Loucy (cell line): ENCODE measurements around the gene KLK10.

ENCODE experiments used
- H2AFZ ChIP-seq: fragments of 200-600 bp; sonication (generic); 2 replicates; pipeline ENCODE4 v1.6.0; 2016; ENCODE audit warnings: antibody characterized with exemption, mild to moderate bottlenecking, low read length, moderate library complexity
- H3F3A ChIP-seq: fragments of 200-600 bp; 2 replicates; pipeline ENCODE4 v1.6.0; 2016; ENCODE audit warnings: antibody characterized with exemption, low read depth, mild to moderate bottlenecking
- H3K27me3 ChIP-seq: fragments of 200-600 bp; sonication (generic); 2 replicates; pipeline ENCODE4 v1.6.1; 2014; ENCODE audit warnings: low read length, mild to moderate bottlenecking; ENCODE audit not compliant: insufficient read depth, poor library complexity, severe bottlenecking
- H3K36me3 ChIP-seq: fragments of 200-600 bp; sonication (generic); 2 replicates; pipeline ENCODE4 v1.6.1; 2016; ENCODE audit warnings: low read length; ENCODE audit not compliant: insufficient read depth
- H3K4me1 ChIP-seq: fragments of 200-600 bp; sonication (generic); 2 replicates; pipeline ENCODE4 v1.5.1; 2014; ENCODE audit warnings: low read length, mild to moderate bottlenecking; ENCODE audit not compliant: insufficient read depth, poor library complexity, severe bottlenecking
- H3K4me2 ChIP-seq: fragments of 200-600 bp; sonication (generic); 2 replicates; pipeline ENCODE4 v1.6.0; 2014; ENCODE audit warnings: antibody characterized with exemption, low read length, low read depth, mild to moderate bottlenecking; ENCODE audit not compliant: poor library complexity, severe bottlenecking
- H3K4me3 ChIP-seq: fragments of 200-600 bp; sonication (generic); 2 replicates; pipeline ENCODE4 v1.5.1; 2014; ENCODE audit warnings: low read length, mild to moderate bottlenecking, mixed read lengths; ENCODE audit not compliant: poor library complexity, severe bottlenecking
- H3K79me2 ChIP-seq: fragments of 200-600 bp; sonication (generic); 2 replicates; pipeline ENCODE4 v1.6.1; 2014; ENCODE audit warnings: low read length; ENCODE audit not compliant: insufficient read depth
- H3K9ac ChIP-seq: fragments of 200-600 bp; sonication (generic); 2 replicates; pipeline ENCODE4 v1.6.0; 2014; ENCODE audit warnings: mild to moderate bottlenecking, low read depth, low read length, moderate library complexity; ENCODE audit not compliant: poor library complexity, severe bottlenecking
- H3K9me2 ChIP-seq: fragments of 200-600 bp; sonication (generic); replicated peaks from 2 replicates; pipeline ENCODE4 v1.6.1; 2016; ENCODE audit warnings: low read depth, low read length, mixed read lengths
- H3K9me3 ChIP-seq: fragments of 200-600 bp; sonication (generic); 2 replicates; pipeline ENCODE4 v1.6.1; 2014; ENCODE audit warnings: mild to moderate bottlenecking, antibody characterized with exemption, low read length, low read depth; ENCODE audit not compliant: insufficient read depth
- H4K20me1 ChIP-seq: fragments of 200-600 bp; sonication (generic); 2 replicates; pipeline ENCODE4 v1.6.0; 2014; ENCODE audit warnings: antibody characterized with exemption, low read length, mild to moderate bottlenecking; ENCODE audit not compliant: insufficient read depth, poor library complexity, severe bottlenecking
- EZH2phosphoT487 ChIP-seq: fragments of 200-600 bp; IDR thresholded peaks from 2 replicates; pipeline ENCODE4 v1.6.1; 2018; ENCODE audit warnings: antibody characterized with exemption, mild to moderate bottlenecking, moderate library complexity, borderline replicate concordance
- TF ChIP-seq, protein P1 (sequence below): fragments of 200-600 bp; sonication (generic); conservative IDR thresholded peaks from 2 replicates; pipeline ENCODE4 v1.5.1; 2014; ENCODE audit warnings: mild to moderate bottlenecking, antibody characterized with exemption, low read length

The KLK10 gene

DNA sequence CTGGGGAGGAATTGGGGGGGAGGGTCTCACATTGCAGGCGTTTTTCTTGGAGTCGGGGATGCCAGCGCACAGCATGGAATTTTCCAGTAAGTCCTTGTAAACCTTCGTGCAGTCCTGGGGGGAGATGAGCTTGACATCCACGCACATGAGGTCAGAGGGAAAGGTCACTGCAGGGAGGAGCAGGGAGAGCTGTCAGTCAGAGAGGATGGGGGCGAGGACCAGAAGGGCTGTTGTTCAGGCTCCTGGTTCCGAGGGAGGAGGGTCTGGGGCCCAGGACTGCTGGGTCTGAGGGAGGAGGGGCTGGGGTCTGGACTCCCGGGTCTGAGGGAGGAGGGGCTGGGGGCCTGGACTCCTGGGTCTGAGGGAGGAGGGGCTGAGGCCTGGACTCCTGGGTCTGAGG, 39.8 kb downstream of the KLK10 start:
- Histone ChIP-seq H3K36me3 (no peaks in the 10 kb centered on the region), H3K9ac (no peak overlapping the region), H3K4me3 (no peak overlapping the region), H3K4me2 (no peak overlapping the region), H3K9me3 (no peaks in the 10 kb centered on the region), H3K9me2 (no peaks in the 10 kb centered on the region), H3K79me2 (no peaks in the 10 kb centered on the region), H4K20me1 (no peaks in the 10 kb centered on the region), H2AFZ (no peak overlapping the region), H3F3A (no peaks in the 10 kb centered on the region), H3K4me1 (no peaks in the 10 kb centered on the region), H3K27me3 (no peaks in the 10 kb centered on the region)
- TF ChIP-seq EZH2phosphoT487 = no peak
- TF ChIP-seq, protein P1, sequence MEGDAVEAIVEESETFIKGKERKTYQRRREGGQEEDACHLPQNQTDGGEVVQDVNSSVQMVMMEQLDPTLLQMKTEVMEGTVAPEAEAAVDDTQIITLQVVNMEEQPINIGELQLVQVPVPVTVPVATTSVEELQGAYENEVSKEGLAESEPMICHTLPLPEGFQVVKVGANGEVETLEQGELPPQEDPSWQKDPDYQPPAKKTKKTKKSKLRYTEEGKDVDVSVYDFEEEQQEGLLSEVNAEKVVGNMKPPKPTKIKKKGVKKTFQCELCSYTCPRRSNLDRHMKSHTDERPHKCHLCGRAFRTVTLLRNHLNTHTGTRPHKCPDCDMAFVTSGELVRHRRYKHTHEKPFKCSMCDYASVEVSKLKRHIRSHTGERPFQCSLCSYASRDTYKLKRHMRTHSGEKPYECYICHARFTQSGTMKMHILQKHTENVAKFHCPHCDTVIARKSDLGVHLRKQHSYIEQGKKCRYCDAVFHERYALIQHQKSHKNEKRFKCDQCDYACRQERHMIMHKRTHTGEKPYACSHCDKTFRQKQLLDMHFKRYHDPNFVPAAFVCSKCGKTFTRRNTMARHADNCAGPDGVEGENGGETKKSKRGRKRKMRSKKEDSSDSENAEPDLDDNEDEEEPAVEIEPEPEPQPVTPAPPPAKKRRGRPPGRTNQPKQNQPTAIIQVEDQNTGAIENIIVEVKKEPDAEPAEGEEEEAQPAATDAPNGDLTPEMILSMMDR = no peak

GRCh38 chr19:50978772-50979390, 40.6 kb downstream of the KLK10 start:
- H3K4me3 ChIP-seq = no peak overlapping the region
- no peak overlapping the region for H3K4me2 ChIP-seq
- H3K27me3 ChIP-seq = no peaks in the 10 kb centered on the region

GRCh38 chr19:50977626-50978025, 41.9 kb downstream of the KLK10 start:
- H3K27me3 ChIP-seq = no peaks in the 10 kb centered on the region

More at GRCh38 chr19:50978772-50979390, 40.6 kb downstream of the KLK10 start:
- Histone ChIP-seq H3F3A (no peaks in the 10 kb centered on the region), H3K79me2 (no peaks in the 10 kb centered on the region), H3K36me3 (no peaks in the 10 kb centered on the region), H3K9me3 (no peaks in the 10 kb centered on the region), H4K20me1 (no peaks in the 10 kb centered on the region), H2AFZ (no peak overlapping the region), H3K9ac (no peak overlapping the region), H3K4me1 (no peaks in the 10 kb centered on the region), H3K9me2 (no peaks in the 10 kb centered on the region)
- TF ChIP-seq, protein P1 = no peak
- no peak for TF ChIP-seq EZH2phosphoT487

More at GRCh38 chr19:50977626-50978025, 41.9 kb downstream of the KLK10 start:
- Histone ChIP-seq H3K9me2 (no peaks in the 10 kb centered on the region), H3K36me3 (no peaks in the 10 kb centered on the region), H3F3A (no peaks in the 10 kb centered on the region), H3K4me2 (no peak overlapping the region), H3K79me2 (no peaks in the 10 kb centered on the region), H2AFZ (no peak overlapping the region), H3K9me3 (no peaks in the 10 kb centered on the region), H3K4me3 (no peak overlapping the region), H4K20me1 (no peaks in the 10 kb centered on the region), H3K9ac (no peak overlapping the region), H3K4me1 (no peaks in the 10 kb centered on the region)
- TF ChIP-seq, protein P1 = no peak
- TF ChIP-seq EZH2phosphoT487 = no peak
